Lung (tissue), 12 donors: ENCODE measurements around the gene FOXP1. TPM values are rescaled to one million over a fixed set of nuclear protein-coding genes. Genes with fewer than 3 reads are reported as not detected.

Experiments used
- ATAC-seq: fragments of 200-7000 bp; cut with Tn5 transposase; one replicate; pipeline ENCODE4 v1.9.1; 2020; ENCODE audit warnings: moderate number of reproducible peaks; ENCODE audit not compliant: insufficient read depth, low FRiP score
- DNase-seq, 3 donors: peaks; one replicate each; pipeline ENCODE4 v3.0.0-alpha.2; 2013 to 2017
- H3K27ac ChIP-seq, 2 donors: one replicate each; pipeline ENCODE4 v1.5.1; 2013; ENCODE audit warnings: mild to moderate bottlenecking in 2 of 2, moderate library complexity in 2 of 2, control low read depth in 1 of 2, inconsistent platforms in 1 of 2, low read depth in 1 of 2, low read length in 1 of 2
- H3K27me3 ChIP-seq, 3 donors: one replicate each; pipeline ENCODE4 v1.5.1; 2013; ENCODE audit warnings: low read length in 2 of 3; ENCODE audit not compliant: control insufficient read depth in 3 of 3, insufficient read depth in 3 of 3
- H3K36me3 ChIP-seq, 4 donors: one replicate each; pipeline ENCODE4 v1.5.1; 2013; ENCODE audit warnings: low read length in 4 of 4, mild to moderate bottlenecking in 1 of 4, moderate library complexity in 1 of 4; ENCODE audit not compliant: control insufficient read depth in 4 of 4, insufficient read depth in 4 of 4
- H3K4me1 ChIP-seq, 5 donors: one replicate each; pipeline ENCODE4 v1.5.1; 2013; ENCODE audit warnings: low read length in 5 of 5, mild to moderate bottlenecking in 2 of 5, moderate library complexity in 1 of 5; ENCODE audit not compliant: control insufficient read depth in 5 of 5, insufficient read depth in 5 of 5
- H3K4me3 ChIP-seq: one replicate; pipeline ENCODE4 v1.5.1; 2013; ENCODE audit warnings: mild to moderate bottlenecking, control low read depth, moderate library complexity
- H3K9ac ChIP-seq, 2 donors: one replicate each; pipeline ENCODE4 v1.5.1; 2013; ENCODE audit warnings: low read length in 2 of 2, control low read depth in 1 of 2; ENCODE audit not compliant: insufficient read depth in 1 of 2
- H3K9me3 ChIP-seq, 4 donors: one replicate each; pipeline ENCODE4 v1.5.1; 2013; ENCODE audit warnings: low read length in 3 of 4, mild to moderate bottlenecking in 1 of 4, moderate library complexity in 1 of 4; ENCODE audit not compliant: control insufficient read depth in 4 of 4, insufficient read depth in 3 of 4
- CTCF ChIP-seq: IDR thresholded peaks from 2 replicates; pipeline ENCODE4 v1.5.1; 2012; ENCODE audit warnings: mild to moderate bottlenecking; ENCODE audit errors: control extremely low read depth, extremely low read depth
- WGBS, 2 donors: extraction: QIAGEN DNeasy Blood & Tissue Kit; methylation state at CpG; one replicate each; pipeline ENCODE4 v1.1.7; 2013; 5-methylcytosine and 5-hydroxymethylcytosine counted together
- polyA plus RNA-seq, 2 donors: library from polyadenylated mRNA; stranded (reverse); fragments of 200-250 nt; gene quantifications; one replicate each; pipeline ENCODE4 v1.2.1, GENCODE V29; 2013
- total RNA-seq, 2 donors: library from RNA; depleted of rRNA in 1 of 2; stranded (reverse); fragments of >200 nt in 1 of 2; gene quantifications; one replicate each; pipeline ENCODE4 v1.2.1, GENCODE V29; 2014 to 2021
- donor health status: control.
- donor health status: control.
- donor health status: Bipolar disorder and iron deficiency.
- donor health status: healthy.
- donor health status: DM: yes; HTN: yes; CAD: no.

The FOXP1 gene
- total and polyA plus RNA-seq, 4 donors: 13.8 to 287 (median 73.9) TPM

- H3K27ac ChIP-seq: peak overlapping the region; percentile 5 to 61
- DNase-seq (no peak), ATAC-seq (no peak)
- no peaks in the 10 kb centered on the region for H3K9me3 ChIP-seq
- H3K4me3 ChIP-seq: no peak overlapping the region
- H3K36me3 ChIP-seq: peaks cover 5 to 14% (median 7%) of the 10 kb centered on the region in 4 donors
- WGBS, 2 donors: 68 to 77% methylated on average over 13 of the region's 13 CpGs
- TF ChIP-seq CTCF: no peak
- H3K27me3 ChIP-seq: no peaks in the 10 kb centered on the region
- H3K4me1 ChIP-seq: peaks cover 0 to 46% (median 17%) of the 10 kb centered on the region in 5 donors
- H3K9ac ChIP-seq: no peak overlapping the region
Measured at GRCh38 chr3:71031914-71032521, 551.5 kb downstream of the FOXP1 start.

- Histone ChIP-seq H3K9ac (no peak overlapping the region), H3K27me3 (no peaks in the 10 kb centered on the region), H3K36me3 (peaks cover 5 to 14% (median 7%) of the 10 kb centered on the region in 4 donors), H3K4me3 (no peak overlapping the region), H3K4me1 (peaks cover 0 to 51% (median 14%) of the 10 kb centered on the region in 5 donors), H3K9me3 (no peaks in the 10 kb centered on the region), H3K27ac (no peak overlapping the region)
- no peak for TF ChIP-seq CTCF
- peak in 1 of 3 donors; percentile 19 for DNase-seq
- 53 to 78% methylated on average over 1 of the region's 1 CpG for WGBS, 2 donors
- no peak for ATAC-seq
Measured at GRCh38 chr3:71031181-71031580, 552.3 kb downstream of the FOXP1 start.

GRCh38 chr3:71030748-71031147 is 552.8 kb downstream of the FOXP1 start:
- peaks cover 0 to 50% (median 12%) of the 10 kb centered on the region in 5 donors for H3K4me1 ChIP-seq
- ATAC-seq: no peak

More at GRCh38 chr3:71030748-71031147, 552.8 kb downstream of the FOXP1 start:
- DNase-seq: no peak
- Histone ChIP-seq H3K36me3 (peaks cover 5 to 14% (median 8%) of the 10 kb centered on the region in 4 donors), H3K4me3 (no peak overlapping the region), H3K9ac (no peak overlapping the region), H3K27ac (no peak overlapping the region), H3K27me3 (no peaks in the 10 kb centered on the region), H3K9me3 (no peaks in the 10 kb centered on the region)
- TF ChIP-seq CTCF: no peak
- WGBS, 2 donors: 81 to 88% methylated on average over 5 of the region's 5 CpGs
